SKM-1 (cell line): ENCODE results near the gene PCBP3.

Experiments used
- DNase-seq: peaks from one replicate; lab custom pipeline; 2025; ENCODE audit not compliant: unreplicated experiment; lab: John Stamatoyannopoulos, UW

PCBP3 gene

GRCh38 chr21:45747802-45748445, 104.4 kb downstream of the PCBP3 start:
- no peak for DNase-seq

- no peak for DNase-seq
Observed at GRCh38 chr21:45748593-45748992, 105.1 kb downstream of the PCBP3 start.

DNA sequence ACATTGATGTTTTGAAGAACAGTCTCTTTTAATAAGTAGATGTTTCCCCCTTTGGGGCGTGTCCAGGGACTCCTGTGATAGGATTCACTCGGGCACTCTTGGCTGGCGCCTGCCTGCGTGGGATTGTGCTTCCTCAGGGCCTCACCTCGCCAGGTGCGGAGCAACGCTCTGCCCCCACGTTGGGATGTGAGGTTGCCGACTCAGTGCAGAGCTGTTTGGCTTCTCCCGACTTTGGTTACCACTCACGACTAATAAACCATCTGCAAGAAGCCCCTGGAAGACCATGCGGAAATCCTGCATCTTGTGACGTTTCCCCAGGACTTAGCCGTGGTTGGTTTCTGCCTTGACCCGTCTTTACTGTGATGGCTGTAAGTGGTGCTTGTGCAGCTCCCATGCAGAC, 106.4 kb downstream of the PCBP3 start:
- no peak for DNase-seq

GRCh38 chr21:45750936-45751335, 107.4 kb downstream of the PCBP3 start:
- DNase-seq = no peak

- DNase-seq = no peak
Observed at GRCh38 chr21:45753445-45753844, 109.9 kb downstream of the PCBP3 start.

DNA sequence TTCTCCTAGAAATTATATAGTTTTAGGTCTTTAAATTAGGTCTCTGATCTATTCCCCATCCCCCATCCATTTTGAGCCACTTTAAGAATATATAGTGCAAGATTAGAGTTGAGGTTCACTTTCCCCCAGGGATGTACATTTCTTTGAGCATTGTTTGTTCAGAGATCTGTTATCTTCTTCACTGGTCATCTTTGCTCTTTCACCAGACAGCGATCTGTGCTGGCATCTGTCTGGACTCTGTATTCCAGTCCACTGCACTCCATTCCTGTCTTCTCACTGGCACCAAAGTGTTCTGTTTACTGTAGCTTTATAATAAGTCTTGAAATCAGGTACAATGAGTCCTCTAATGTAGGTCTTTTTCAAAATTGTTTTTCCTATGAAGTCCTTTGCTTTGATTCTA, 112.5 kb downstream of the PCBP3 start:
- no peak for DNase-seq

DNA sequence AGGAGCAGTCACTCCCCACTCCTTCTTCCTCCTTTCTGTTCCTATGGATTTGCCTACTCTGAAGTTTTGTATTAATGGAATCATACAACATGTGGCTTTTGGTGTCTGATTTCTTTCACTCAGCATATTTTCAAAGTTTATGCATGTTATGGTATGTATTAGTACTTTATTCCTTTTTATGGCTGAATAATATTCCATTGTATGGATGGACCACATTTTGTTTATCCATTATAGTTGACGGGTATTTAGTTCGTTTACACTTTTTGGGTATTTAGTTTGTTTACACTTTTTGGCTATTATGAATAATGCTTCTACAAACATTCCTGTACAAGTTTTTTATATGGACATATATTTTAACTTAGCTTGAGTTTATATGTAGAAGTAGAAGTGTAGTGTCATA, 113.1 kb downstream of the PCBP3 start:
- DNase-seq = no peak

- DNase-seq = no peak
Observed at GRCh38 chr21:45761704-45762103, 118.2 kb downstream of the PCBP3 start.

DNA sequence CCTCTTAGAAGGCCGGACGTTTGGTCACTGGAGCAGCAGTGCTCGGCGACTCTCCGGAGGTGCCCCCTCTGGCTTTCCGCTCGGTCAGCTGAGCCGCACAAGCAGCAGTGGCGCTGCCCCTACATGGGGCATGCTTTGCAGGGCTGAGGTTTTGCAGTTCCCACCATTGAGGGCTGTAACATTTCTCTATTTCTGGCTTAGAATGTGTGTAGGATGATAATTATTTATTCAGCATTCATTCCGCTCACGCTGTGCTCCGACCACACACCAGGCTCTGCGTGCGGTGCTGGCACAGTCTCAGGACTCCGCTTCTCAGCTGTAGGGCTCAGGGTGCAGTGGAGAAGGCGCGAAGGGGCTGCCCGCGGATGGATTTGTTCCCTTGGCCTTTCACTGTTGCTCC, 119.5 kb downstream of the PCBP3 start:
- DNase-seq = no peak

- no peak for DNase-seq
Observed at GRCh38 chr21:45763506-45763905, 120.0 kb downstream of the PCBP3 start.

GRCh38 chr21:45764792-45765191, 121.3 kb downstream of the PCBP3 start:
- no peak for DNase-seq

- DNase-seq = no peak
Observed at GRCh38 chr21:45765375-45765774, 121.8 kb downstream of the PCBP3 start.

- DNase-seq = no peak
Observed at GRCh38 chr21:45766055-45766454, 122.5 kb downstream of the PCBP3 start.

GRCh38 chr21:45766501-45766900, 123.0 kb downstream of the PCBP3 start:
- DNase-seq = no peak

GRCh38 chr21:45767071-45768006, 123.8 kb downstream of the PCBP3 start:
- no peak for DNase-seq

GRCh38 chr21:45768011-45768739, 124.7 kb downstream of the PCBP3 start:
- DNase-seq = no peak

DNA sequence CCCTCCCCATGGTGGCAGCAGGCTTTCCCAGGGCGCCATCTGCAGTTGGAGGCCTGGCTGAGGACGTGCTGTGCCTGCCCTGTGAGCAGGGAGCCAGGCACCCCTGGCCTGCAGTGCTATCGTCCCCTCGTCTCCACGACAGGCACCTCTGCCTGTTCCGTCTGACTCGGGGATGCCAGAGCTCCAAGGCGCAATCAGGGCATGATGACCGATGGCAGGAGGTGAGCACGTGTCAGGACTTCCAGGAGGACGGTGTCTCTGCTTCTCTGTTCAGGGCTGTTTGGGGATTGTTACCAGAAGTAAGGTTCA, 125.2 kb downstream of the PCBP3 start:
- DNase-seq = no peak

- no peak for DNase-seq
Observed at GRCh38 chr21:45769294-45769693, 125.8 kb downstream of the PCBP3 start.

GRCh38 chr21:45769896-45770295, 126.4 kb downstream of the PCBP3 start:
- no peak for DNase-seq

- DNase-seq = no peak
Observed at GRCh38 chr21:45772180-45772579, 128.7 kb downstream of the PCBP3 start.

DNA sequence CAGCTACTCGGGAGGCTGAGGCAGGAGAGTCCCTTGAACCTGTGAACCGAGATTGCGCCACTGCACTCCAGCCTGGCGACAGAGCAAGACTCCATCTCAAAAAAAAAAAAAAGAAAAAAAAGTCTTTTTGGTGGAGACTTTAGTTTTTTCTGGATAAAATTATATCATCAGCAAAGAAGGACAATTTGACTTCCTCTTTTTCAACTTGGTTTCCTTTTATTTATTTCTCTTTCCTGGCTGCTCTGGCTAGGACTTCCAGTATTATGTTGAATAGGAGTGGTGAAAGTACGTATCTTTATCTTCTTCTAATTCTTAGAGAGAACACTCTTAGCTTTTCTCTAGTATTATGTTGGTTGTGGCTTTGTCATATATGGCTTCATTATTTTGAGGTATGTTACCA, 130.8 kb downstream of the PCBP3 start:
- no peak for DNase-seq

- no peak for DNase-seq
Observed at GRCh38 chr21:45776971-45777370, 133.4 kb downstream of the PCBP3 start.
